Measurements from ENCODE around the gene SPNS1.
A peak's percentile ranks its signal among the peaks of the same experiment; 100 is the strongest.
"Not testable (repeated sequence)": the region's sequence is repeated elsewhere in the genome, so short reads cannot be mapped to it uniquely, and the experiment has no call there.

SPNS1 gene

GRCh38 chr16:28991687-28992086 lies 17.1 kb downstream of the SPNS1 start:
- no peak for DNase-seq

- no peak for DNase-seq
Observed at GRCh38 chr16:28992496-28992895, 17.9 kb downstream of the SPNS1 start.

- no peak for DNase-seq
Observed at GRCh38 chr16:28998837-28999236, 24.3 kb downstream of the SPNS1 start.

- DNase-seq = no peak
Observed at GRCh38 chr16:28999577-28999976, 25.0 kb downstream of the SPNS1 start.

GRCh38 chr16:29000019-29000418 lies 25.4 kb downstream of the SPNS1 start:
- DNase-seq = no peak

- not testable (repeated sequence) for DNase-seq
Observed at GRCh38 chr16:29004496-29005139, 30.0 kb downstream of the SPNS1 start.

GRCh38 chr16:29007730-29008593 lies 33.4 kb downstream of the SPNS1 start:
- peak; percentile 67 for DNase-seq

GRCh38 chr16:29009050-29009837 lies 34.7 kb downstream of the SPNS1 start:
- DNase-seq = peak; percentile 39

GRCh38 chr16:29009838-29010166 lies 35.2 kb downstream of the SPNS1 start:
- DNase-seq = no peak

- DNase-seq = no peak
Observed at GRCh38 chr16:29011112-29011511, 36.5 kb downstream of the SPNS1 start.

GRCh38 chr16:29011851-29012250 lies 37.3 kb downstream of the SPNS1 start:
- DNase-seq = no peak

- DNase-seq = peak; percentile 43
Observed at GRCh38 chr16:29012913-29013553, 38.5 kb downstream of the SPNS1 start.

GRCh38 chr16:29014561-29015069 lies 40.0 kb downstream of the SPNS1 start:
- no peak for DNase-seq

- DNase-seq = no peak
Observed at GRCh38 chr16:29022196-29022595, 47.6 kb downstream of the SPNS1 start.

- DNase-seq = no peak
Observed at GRCh38 chr16:29023279-29024277, 49.0 kb downstream of the SPNS1 start.

GRCh38 chr16:29024278-29024677 lies 49.7 kb downstream of the SPNS1 start:
- no peak for DNase-seq

- no peak for DNase-seq
Observed at GRCh38 chr16:29025218-29025617, 50.6 kb downstream of the SPNS1 start.

- DNase-seq = no peak
Observed at GRCh38 chr16:29025735-29026134, 51.2 kb downstream of the SPNS1 start.

- DNase-seq = no peak
Observed at GRCh38 chr16:29028457-29029167, 54.0 kb downstream of the SPNS1 start.

- DNase-seq = peak; percentile 39
Observed at GRCh38 chr16:29029168-29029994, 54.8 kb downstream of the SPNS1 start.

Data from CD4-positive, alpha-beta T cell treated with Interleukin-10 for 1 hour (primary cell).